ENCODE results near the gene CRTAC1.

CRTAC1 gene

DNA sequence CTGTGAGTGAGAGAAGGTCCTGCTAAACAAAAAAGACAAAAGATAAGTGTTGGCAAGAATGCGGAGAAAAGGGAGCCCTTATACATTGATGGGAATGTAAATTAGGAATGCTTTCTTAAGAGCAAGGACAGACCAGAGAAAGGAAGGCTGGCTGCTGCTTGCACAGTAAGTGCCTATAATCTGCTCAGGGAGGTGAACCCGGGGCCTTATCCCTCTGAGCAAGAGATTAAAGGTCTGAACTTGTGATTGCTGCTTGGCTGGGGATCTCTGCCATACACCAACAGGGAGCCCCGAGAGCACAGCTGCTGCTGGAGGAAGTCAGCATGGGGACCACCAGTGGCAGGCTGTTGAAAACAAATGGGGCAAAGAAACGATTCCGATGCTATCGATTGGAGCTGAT is 32.0 kb upstream of the CRTAC1 start:
- TF ChIP-seq, protein P1, sequence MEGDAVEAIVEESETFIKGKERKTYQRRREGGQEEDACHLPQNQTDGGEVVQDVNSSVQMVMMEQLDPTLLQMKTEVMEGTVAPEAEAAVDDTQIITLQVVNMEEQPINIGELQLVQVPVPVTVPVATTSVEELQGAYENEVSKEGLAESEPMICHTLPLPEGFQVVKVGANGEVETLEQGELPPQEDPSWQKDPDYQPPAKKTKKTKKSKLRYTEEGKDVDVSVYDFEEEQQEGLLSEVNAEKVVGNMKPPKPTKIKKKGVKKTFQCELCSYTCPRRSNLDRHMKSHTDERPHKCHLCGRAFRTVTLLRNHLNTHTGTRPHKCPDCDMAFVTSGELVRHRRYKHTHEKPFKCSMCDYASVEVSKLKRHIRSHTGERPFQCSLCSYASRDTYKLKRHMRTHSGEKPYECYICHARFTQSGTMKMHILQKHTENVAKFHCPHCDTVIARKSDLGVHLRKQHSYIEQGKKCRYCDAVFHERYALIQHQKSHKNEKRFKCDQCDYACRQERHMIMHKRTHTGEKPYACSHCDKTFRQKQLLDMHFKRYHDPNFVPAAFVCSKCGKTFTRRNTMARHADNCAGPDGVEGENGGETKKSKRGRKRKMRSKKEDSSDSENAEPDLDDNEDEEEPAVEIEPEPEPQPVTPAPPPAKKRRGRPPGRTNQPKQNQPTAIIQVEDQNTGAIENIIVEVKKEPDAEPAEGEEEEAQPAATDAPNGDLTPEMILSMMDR (IDR thresholded peaks at IDR 0.05; ENCODE audit: insufficient read depth, low read depth, low read length, missing control alignments) = no peak

DNA sequence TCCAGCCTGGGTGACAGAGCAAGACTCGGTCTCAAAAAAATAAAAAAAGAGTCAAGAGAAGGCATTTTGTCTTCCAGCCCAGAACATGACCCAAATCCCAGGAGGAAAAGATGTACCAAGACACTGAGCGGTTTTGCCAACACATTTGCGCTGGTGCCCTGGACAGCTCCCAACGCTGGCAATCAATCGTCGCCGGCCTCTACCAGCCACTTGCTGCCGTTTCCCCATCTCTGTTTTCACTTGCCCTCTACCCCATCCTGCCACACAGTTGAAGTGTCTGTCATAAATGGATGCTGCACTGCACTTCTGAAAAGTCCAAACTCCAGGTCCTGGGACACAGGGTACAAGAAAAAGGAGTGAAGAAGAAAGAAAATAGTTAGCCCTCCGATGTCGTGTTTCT is 29.7 kb upstream of the CRTAC1 start:
- TF ChIP-seq, protein P1 (IDR thresholded peaks at IDR 0.05; ENCODE audit: insufficient read depth, low read depth, low read length, missing control alignments) = no peak
- DNase-seq (ENCODE audit: low read depth) = no peak
- H3K4me3 ChIP-seq (ENCODE audit: low read depth, low read length) = no peak overlapping the region

More for the DNA sequence above, 32.0 kb upstream of the CRTAC1 start:
- H3K4me3 ChIP-seq (ENCODE audit: low read depth, low read length) = no peak overlapping the region
- DNase-seq (ENCODE audit: low read depth) = no peak

- DNase-seq (ENCODE audit: low read depth) = no peak
- TF ChIP-seq, protein P1 (IDR thresholded peaks at IDR 0.05; ENCODE audit: insufficient read depth, low read depth, low read length, missing control alignments) = no peak
- H3K4me3 ChIP-seq (ENCODE audit: low read depth, low read length) = no peak overlapping the region
Measured at GRCh38 chr10:98058295-98058694, 27.9 kb upstream of the CRTAC1 start.

- TF ChIP-seq, protein P1 (IDR thresholded peaks at IDR 0.05; ENCODE audit: insufficient read depth, low read depth, low read length, missing control alignments) = no peak
- DNase-seq (ENCODE audit: low read depth) = peak; percentile 40
- no peak overlapping the region for H3K4me3 ChIP-seq (ENCODE audit: low read depth, low read length)
Measured at GRCh38 chr10:98055841-98056516, 25.6 kb upstream of the CRTAC1 start.

- no peak for DNase-seq (ENCODE audit: low read depth)
- H3K4me3 ChIP-seq (ENCODE audit: low read depth, low read length) = no peak overlapping the region
- TF ChIP-seq, protein P1 (IDR thresholded peaks at IDR 0.05; ENCODE audit: insufficient read depth, low read depth, low read length, missing control alignments) = no peak
Measured at GRCh38 chr10:98047009-98047741, 16.8 kb upstream of the CRTAC1 start.

GRCh38 chr10:98045785-98046389 is 15.5 kb upstream of the CRTAC1 start:
- DNase-seq (ENCODE audit: low read depth) = peak; percentile 72
- TF ChIP-seq, protein P1 (IDR thresholded peaks at IDR 0.05; ENCODE audit: insufficient read depth, low read depth, low read length, missing control alignments) = peak; percentile 85
- no peak overlapping the region for H3K4me3 ChIP-seq (ENCODE audit: low read depth, low read length)
